Right lobe of liver (tissue), 4 donors: ENCODE measurements around the gene RUNX2.

Experiments
- POLR2A ChIP-seq: fragments of 450-650 bp; IDR thresholded peaks from one replicate; pipeline ENCODE4 v1.6.1; 2017; ENCODE audit warnings: antibody characterized with exemption, mild to moderate bottlenecking
- TF ChIP-seq, protein P1 (sequence below), 4 donors: fragments of 200-600 bp in 3 of 4; fragments of 450-650 bp in 1 of 4; IDR thresholded peaks; one replicate each; pipeline versions ENCODE4 v1.5.1 to v1.8.0; 2016 to 2022; ENCODE audit warnings: antibody characterized with exemption in 4 of 4, mild to moderate bottlenecking in 2 of 4
- donor health status: DM: no; HTN: no; CAD: no.
- donor health status: DM: no; HTN: no; CAD: no.
- donor health status: DM: no; HTN: yes; CAD: no.

DNA sequence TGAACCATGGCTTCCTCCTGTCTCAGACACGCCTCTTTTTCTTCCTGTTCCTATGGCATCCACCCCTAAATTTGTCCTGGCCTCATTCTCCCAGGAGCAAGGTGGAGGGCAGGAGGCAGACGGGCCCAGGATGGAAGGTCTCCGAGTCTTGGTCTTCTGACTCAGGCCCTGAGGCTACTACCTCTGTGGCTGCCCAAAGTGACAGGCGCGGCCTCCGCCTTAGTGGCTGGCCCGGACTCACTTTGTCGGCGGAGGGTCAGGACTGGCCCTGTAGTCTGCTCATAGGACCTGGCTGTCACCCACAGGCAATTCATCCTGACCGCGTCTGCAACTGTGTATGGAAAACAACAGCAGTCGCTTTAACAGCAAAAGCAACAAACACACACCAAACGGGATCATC, 312.7 kb downstream of the RUNX2 start:
- TF ChIP-seq, protein P1, sequence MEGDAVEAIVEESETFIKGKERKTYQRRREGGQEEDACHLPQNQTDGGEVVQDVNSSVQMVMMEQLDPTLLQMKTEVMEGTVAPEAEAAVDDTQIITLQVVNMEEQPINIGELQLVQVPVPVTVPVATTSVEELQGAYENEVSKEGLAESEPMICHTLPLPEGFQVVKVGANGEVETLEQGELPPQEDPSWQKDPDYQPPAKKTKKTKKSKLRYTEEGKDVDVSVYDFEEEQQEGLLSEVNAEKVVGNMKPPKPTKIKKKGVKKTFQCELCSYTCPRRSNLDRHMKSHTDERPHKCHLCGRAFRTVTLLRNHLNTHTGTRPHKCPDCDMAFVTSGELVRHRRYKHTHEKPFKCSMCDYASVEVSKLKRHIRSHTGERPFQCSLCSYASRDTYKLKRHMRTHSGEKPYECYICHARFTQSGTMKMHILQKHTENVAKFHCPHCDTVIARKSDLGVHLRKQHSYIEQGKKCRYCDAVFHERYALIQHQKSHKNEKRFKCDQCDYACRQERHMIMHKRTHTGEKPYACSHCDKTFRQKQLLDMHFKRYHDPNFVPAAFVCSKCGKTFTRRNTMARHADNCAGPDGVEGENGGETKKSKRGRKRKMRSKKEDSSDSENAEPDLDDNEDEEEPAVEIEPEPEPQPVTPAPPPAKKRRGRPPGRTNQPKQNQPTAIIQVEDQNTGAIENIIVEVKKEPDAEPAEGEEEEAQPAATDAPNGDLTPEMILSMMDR (IDR thresholded peaks at IDR 0.05), result no peak
- no peak for TF ChIP-seq POLR2A
